SK-N-SH (cell line): Measurements from ENCODE around the gene DLG2.

Experiments used
- FOXM1 ChIP-seq: IDR thresholded peaks from 2 replicates; pipeline ENCODE4 v1.4.0; 2012; ENCODE audit warnings: low read depth, mild to moderate bottlenecking
- GABPA ChIP-seq: IDR thresholded peaks from 2 replicates; pipeline ENCODE4 v1.4.0; 2012; ENCODE audit warnings: low read depth, mild to moderate bottlenecking
- TF ChIP-seq, protein P1 (sequence below): fragments of 200-600 bp; sonication (generic); IDR thresholded peaks from 2 replicates; pipeline ENCODE4 v1.6.1; 2017; ENCODE audit warnings: antibody characterized with exemption, mild to moderate bottlenecking, moderate library complexity
- TF ChIP-seq, protein P2 (sequence below): IDR thresholded peaks from 2 replicates; pipeline ENCODE4 v1.6.1; 2012; ENCODE audit warnings: mild to moderate bottlenecking, low read depth, low read length, moderate library complexity

DNA sequence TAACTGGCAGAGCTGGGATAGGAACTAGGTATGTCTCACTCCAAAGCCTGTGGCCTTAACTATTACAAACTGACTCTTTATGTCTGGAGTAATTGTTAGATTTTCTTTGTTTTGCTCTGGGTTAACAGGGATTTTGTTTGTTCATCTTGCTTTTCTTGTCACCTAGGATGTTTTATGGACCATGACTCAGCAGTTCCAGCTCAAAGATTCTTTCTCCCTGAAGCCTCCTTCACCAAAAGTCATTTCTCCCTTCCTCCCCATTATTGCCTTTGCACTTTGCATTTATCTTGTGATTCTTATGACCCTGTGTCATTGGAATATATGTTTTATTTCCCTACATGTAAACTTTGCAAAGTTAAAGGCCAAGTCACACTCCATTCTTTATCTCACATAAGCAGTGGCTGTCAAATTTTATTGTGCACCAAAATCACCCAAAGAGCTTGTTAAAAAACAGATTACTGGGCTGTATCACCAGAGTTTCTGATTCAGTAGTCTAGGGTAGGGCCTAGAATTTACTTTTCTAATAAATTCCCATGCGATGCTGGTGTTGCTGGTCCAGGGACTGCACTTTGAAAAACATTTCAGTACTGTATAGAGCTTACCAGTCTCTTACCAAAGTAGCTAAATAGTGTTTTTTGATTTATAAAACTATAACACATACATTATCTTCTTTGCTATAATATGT, 327.7 kb downstream of the DLG2 start:
- no peak for TF ChIP-seq GABPA
- no peak for TF ChIP-seq FOXM1
- TF ChIP-seq, protein P1, sequence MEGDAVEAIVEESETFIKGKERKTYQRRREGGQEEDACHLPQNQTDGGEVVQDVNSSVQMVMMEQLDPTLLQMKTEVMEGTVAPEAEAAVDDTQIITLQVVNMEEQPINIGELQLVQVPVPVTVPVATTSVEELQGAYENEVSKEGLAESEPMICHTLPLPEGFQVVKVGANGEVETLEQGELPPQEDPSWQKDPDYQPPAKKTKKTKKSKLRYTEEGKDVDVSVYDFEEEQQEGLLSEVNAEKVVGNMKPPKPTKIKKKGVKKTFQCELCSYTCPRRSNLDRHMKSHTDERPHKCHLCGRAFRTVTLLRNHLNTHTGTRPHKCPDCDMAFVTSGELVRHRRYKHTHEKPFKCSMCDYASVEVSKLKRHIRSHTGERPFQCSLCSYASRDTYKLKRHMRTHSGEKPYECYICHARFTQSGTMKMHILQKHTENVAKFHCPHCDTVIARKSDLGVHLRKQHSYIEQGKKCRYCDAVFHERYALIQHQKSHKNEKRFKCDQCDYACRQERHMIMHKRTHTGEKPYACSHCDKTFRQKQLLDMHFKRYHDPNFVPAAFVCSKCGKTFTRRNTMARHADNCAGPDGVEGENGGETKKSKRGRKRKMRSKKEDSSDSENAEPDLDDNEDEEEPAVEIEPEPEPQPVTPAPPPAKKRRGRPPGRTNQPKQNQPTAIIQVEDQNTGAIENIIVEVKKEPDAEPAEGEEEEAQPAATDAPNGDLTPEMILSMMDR: no peak
- TF ChIP-seq, protein P2, sequence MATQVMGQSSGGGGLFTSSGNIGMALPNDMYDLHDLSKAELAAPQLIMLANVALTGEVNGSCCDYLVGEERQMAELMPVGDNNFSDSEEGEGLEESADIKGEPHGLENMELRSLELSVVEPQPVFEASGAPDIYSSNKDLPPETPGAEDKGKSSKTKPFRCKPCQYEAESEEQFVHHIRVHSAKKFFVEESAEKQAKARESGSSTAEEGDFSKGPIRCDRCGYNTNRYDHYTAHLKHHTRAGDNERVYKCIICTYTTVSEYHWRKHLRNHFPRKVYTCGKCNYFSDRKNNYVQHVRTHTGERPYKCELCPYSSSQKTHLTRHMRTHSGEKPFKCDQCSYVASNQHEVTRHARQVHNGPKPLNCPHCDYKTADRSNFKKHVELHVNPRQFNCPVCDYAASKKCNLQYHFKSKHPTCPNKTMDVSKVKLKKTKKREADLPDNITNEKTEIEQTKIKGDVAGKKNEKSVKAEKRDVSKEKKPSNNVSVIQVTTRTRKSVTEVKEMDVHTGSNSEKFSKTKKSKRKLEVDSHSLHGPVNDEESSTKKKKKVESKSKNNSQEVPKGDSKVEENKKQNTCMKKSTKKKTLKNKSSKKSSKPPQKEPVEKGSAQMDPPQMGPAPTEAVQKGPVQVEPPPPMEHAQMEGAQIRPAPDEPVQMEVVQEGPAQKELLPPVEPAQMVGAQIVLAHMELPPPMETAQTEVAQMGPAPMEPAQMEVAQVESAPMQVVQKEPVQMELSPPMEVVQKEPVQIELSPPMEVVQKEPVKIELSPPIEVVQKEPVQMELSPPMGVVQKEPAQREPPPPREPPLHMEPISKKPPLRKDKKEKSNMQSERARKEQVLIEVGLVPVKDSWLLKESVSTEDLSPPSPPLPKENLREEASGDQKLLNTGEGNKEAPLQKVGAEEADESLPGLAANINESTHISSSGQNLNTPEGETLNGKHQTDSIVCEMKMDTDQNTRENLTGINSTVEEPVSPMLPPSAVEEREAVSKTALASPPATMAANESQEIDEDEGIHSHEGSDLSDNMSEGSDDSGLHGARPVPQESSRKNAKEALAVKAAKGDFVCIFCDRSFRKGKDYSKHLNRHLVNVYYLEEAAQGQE: no peak
